GM18511 (cell line): ENCODE measurements around the gene NAB2.
A peak's percentile ranks its signal among the peaks of the same experiment; 100 is the strongest.
"Not testable (repeated sequence)": the region's sequence is repeated elsewhere in the genome, so short reads cannot be mapped to it uniquely, and the experiment has no call there.

Experiments used
- ATAC-seq: cut with Tn5 transposase; IDR thresholded peaks from one replicate; pipeline ENCODE4 v1.9.1; 2021; ENCODE audit warnings: mild to moderate bottlenecking, moderate library complexity; ENCODE audit not compliant: unreplicated experiment

Gene NAB2

GRCh38 chr12:57066245-57066644 lies 22.7 kb upstream of the NAB2 start:
- no peak for ATAC-seq

GRCh38 chr12:57069523-57069922 lies 19.4 kb upstream of the NAB2 start:
- ATAC-seq, result peak; percentile 75

GRCh38 chr12:57072661-57073060 lies 16.3 kb upstream of the NAB2 start:
- no peak for ATAC-seq

GRCh38 chr12:57073566-57074450 lies 15.1 kb upstream of the NAB2 start:
- ATAC-seq, result not testable (repeated sequence)

DNA sequence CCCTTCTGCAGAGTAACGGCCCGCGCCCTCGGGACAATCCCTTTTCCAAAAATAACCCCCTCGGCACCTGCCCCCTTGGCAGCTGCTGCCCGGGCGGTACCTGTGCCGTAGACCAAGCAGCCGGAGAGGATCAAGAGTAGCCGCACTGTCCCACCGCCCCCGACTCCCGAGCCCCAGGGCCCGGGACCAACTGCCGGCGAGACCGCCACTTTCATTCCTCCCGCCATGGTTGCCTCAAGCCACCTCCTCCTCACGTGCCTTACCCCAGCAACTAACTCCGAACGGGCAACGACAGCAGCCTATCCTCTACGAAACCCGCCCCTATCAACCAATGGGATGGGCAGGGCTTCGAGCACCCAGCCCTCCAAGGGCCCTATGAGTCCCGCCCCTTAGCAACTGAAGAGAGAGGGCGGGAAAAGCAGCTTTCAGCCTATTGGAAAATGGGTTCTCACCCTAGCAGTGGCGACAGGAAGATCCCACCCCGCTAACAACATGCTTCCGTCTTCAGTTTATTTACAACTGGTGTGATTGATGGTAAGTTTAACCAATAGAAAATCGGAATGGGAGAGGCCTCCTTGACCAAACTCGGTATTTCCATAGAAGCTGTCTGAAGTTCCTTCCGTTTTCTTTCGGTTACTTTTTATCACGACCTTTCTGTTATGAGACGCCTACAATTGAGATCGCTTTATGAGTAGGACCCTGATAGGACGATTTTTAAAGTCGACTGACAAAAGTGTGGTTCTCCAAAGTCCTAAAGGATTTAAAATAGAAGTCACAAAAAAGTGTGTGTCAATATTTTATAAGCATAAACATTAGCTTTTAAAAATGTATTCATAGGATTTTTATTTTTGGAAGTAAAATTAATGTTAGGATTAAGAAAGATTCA lies 10.2 kb upstream of the NAB2 start, which contains the start of gene NEMP1:
TSS of gene NEMP1 (minus strand) at position 273 of the 886 bp plus-strand sequence. CDS start at position 227, 46 bp downstream.
- ATAC-seq, result peak; percentile 97

DNA sequence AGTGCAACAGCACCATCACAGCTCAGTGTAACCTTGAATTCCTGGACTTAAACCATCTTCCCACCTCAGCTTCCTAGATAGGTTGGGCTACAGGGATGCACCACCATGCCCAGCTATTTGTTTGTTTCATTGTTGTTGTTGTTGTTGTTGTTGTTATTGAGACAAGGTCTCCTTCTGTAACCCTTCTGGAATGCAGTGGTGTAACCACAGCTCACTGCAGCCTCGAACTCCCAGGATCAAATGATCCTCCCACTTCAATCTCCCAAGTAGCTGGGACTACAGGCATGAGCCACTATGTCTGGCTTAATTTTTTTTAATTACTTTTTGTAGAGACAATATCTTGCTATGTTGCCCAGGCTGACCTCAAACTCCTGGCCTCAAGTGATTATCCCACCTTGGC lies 9.1 kb upstream of the NAB2 start:
- no peak for ATAC-seq

DNA sequence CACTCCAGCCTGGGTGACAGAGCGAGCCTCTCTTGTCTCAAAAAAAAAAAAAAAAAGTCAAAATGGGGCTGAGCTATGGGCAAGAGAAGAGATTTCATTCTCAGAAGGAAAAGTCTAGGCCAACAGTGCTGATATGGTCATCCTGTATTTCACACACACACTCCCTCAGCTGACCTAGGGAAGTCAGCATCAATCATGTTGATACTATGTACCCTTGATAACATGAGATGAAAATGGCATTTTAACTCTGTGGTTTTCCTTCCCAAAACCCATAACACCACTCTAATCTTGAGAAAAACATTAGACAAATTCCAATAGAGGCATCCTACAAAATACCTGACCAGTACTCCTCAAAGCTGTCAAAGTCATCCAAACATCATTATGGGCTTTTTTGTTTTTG lies 8.1 kb upstream of the NAB2 start:
- ATAC-seq, result no peak

DNA sequence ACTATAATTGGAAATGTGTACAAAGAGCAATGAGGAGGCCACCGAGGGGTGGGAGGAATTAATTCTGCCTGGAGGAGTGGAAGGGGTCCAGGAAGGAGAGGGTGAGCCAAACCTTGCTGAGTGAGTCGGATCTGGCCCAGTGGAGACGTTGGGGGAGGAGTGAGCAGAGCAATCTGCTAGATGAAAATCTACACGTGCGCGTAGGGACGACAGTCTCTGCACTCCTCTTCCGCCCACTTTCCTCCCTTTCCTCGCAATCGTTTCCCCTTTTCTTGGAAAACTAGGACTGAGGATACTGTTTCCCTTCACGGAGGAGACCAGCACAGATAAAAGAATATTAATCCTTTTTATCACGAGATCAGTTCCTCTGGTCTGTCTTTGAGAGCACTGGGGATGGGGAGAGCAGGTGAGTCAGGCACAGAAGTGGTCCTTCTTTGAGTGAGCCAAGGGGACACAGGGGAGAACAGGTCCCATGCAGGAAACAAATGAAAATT lies 2.9 kb upstream of the NAB2 start:
- ATAC-seq, result no peak

DNA sequence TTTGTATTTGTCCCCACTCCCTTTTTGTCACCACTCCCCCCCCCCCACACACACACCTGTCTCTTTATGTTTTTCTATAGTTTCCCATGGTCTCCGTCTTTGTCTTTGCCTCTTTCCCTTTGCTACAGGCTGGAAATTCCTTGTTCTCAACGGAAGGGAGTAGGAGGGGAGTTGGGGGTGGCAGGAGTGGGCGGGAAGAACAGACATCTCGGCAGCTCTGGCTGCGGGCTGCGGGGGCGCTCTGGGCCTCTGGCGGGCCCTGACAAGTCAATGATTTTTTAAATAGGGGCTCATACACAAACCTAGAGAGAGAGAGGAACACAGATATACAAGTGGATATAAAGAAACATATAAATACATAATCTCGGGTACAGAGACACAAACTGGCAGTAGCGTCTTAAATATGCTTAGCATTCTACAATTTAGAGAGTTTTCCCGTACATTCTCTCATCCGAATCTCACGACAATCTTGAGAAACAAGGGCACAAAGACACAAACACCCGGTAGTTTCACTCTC lies 2.4 kb upstream of the NAB2 start:
- ATAC-seq, result no peak

- ATAC-seq, result peak; percentile 33
Observed at GRCh38 chr12:57087010-57087690, 1.8 kb upstream of the NAB2 start.

DNA sequence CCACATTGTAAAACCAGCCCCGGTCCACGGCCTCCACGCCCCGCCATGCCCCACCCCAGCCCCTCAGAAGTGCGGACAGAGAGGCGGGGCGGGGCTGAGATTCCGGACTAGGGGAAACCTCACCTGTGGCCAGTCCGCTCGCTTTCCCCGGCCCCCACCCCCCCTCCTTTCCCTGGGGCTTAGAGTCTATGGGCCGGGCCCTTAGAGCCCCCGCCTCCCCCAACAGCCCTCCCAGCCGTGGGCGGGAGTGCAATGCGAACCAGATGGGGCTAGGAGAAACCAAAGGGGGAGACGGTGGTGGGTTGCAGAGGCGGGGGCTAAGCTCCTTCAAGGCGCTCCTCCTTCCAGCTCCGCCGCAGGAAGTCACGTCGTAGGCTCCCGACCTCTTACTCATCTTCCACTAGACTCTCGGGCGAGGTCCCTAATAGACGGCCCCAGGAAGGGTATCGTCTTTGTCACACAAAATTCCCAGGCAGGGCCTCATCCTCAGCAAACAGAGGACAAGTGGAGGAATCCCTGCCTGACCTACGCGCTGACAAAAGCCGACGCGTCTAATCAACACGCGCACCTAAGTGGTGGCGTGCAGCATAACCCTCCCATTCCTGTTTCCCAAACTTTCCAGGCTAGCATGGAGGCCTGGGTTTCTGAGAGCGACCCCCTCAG lies 1.1 kb upstream of the NAB2 start:
- ATAC-seq, result peak; percentile 50

GRCh38 chr12:57089271-57090245 lies 644 bp downstream of the NAB2 start:
- no peak for ATAC-seq

DNA sequence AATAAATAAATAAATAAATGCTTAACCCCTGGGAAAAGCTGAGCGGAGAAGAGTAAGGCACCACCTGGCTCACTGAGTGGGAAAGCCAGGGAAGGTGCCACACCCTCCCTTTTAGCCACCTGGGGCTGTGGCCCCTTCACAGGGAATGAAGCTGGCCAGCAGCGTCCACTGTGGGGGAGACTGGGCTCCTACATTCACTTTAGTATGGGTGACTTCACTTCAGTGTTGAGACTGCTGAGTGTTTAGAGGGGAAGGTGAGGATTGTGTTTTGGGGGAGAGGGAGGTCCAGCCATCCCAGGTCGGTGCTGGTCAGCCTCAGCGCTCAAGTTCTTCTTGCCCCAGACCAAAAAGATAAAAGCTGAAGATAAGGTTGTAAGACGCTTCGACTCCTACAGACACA lies 1.6 kb downstream of the NAB2 start:
- no peak for ATAC-seq

DNA sequence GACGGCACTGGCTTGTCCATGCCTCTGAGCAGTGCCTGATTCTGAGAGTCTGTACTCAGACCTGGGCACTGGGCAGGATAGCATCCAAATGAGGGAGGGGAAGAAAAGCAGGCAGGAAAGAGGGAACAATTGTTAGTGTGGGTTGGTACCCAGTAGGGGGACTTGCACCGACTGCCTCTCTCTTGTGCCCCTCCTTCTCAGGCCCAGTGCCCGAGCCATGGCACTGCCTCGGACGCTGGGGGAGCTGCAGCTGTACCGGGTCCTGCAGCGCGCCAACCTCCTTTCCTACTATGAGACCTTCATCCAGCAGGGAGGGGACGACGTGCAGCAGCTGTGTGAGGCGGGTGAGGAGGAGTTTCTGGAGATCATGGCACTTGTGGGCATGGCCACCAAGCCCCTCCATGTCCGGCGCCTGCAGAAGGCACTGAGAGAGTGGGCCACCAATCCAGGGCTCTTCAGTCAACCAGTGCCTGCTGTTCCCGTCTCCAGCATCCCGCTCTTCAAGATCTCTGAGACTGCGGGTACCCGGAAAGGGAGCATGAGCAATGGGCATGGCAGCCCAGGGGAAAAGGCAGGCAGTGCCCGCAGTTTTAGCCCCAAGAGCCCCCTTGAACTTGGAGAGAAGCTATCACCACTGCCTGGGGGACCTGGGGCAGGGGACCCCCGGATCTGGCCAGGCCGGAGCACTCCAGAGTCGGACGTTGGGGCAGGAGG lies 2.2 kb downstream of the NAB2 start:
- no peak for ATAC-seq

- no peak for ATAC-seq
Observed at GRCh38 chr12:57091638-57092528, 3.0 kb downstream of the NAB2 start.

- no peak for ATAC-seq
Observed at GRCh38 chr12:57092529-57092862, 3.6 kb downstream of the NAB2 start.

DNA sequence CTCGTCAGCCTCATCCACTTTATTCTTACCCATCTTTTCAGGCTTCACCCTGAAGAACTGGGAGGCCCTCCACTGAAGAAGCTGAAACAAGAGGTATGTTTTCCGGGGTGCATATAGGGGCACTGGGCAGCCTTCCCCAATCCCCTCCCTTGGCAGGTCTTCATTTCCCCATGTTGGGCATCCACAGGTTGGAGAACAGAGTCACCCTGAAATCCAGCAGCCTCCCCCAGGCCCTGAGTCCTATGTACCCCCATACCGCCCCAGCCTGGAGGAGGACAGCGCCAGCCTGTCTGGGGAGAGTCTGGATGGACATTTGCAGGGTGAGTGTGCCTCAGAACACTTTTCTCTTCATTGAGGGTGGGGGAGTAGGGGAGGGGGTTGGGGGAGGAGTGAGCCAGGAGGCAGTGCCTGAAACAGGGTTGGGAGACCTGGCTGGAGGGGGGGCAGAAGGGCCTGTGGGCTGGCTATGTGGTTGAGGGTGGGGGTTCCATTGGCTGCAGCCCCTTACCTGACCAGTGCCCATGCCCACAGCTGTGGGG lies 4.0 kb downstream of the NAB2 start:
- ATAC-seq, result no peak
